ENCODE measurements around the gene COMMD1.
"Not testable (repeated sequence)": the region's sequence is repeated elsewhere in the genome, so short reads cannot be mapped to it uniquely, and the experiment has no call there.

The COMMD1 gene

GRCh38 chr2:61924895-61925663 is 19.6 kb downstream of the COMMD1 start:
- no peak for DNase-seq

GRCh38 chr2:61926531-61927477 is 21.3 kb downstream of the COMMD1 start:
- peak; percentile 44 for DNase-seq

GRCh38 chr2:61928826-61929461 is 23.5 kb downstream of the COMMD1 start:
- no peak for DNase-seq

- DNase-seq, result no peak
Measured at GRCh38 chr2:61937098-61937497, 31.6 kb downstream of the COMMD1 start.

- DNase-seq, result no peak
Measured at GRCh38 chr2:61937886-61938285, 32.4 kb downstream of the COMMD1 start.

GRCh38 chr2:61938511-61938910 is 33.0 kb downstream of the COMMD1 start:
- no peak for DNase-seq

GRCh38 chr2:61943251-61943650 is 37.8 kb downstream of the COMMD1 start:
- DNase-seq, result peak; percentile 15

- DNase-seq, result no peak
Measured at GRCh38 chr2:61946666-61947065, 41.2 kb downstream of the COMMD1 start.

GRCh38 chr2:61948661-61949457 is 43.4 kb downstream of the COMMD1 start:
- no peak for DNase-seq

GRCh38 chr2:61949458-61949713 is 43.9 kb downstream of the COMMD1 start:
- DNase-seq, result no peak

- no peak for DNase-seq
Measured at GRCh38 chr2:61949714-61950560, 44.5 kb downstream of the COMMD1 start.

- no peak for DNase-seq
Measured at GRCh38 chr2:61950571-61951315, 45.3 kb downstream of the COMMD1 start.

- DNase-seq, result no peak
Measured at GRCh38 chr2:61951881-61952280, 46.4 kb downstream of the COMMD1 start.

- no peak for DNase-seq
Measured at GRCh38 chr2:61952288-61952687, 46.8 kb downstream of the COMMD1 start.

- not testable (repeated sequence) for DNase-seq
Measured at GRCh38 chr2:61954856-61955255, 49.4 kb downstream of the COMMD1 start.

GRCh38 chr2:61959381-61960293 is 54.2 kb downstream of the COMMD1 start:
- no peak for DNase-seq

- no peak for DNase-seq
Measured at GRCh38 chr2:61961231-61961901, 55.9 kb downstream of the COMMD1 start.

GRCh38 chr2:61962095-61962984 is 56.9 kb downstream of the COMMD1 start:
- no peak for DNase-seq

Measured in MV-4-11 (cell line).